ENCODE measurements around the gene ZNF853.

ZNF853 gene

DNA sequence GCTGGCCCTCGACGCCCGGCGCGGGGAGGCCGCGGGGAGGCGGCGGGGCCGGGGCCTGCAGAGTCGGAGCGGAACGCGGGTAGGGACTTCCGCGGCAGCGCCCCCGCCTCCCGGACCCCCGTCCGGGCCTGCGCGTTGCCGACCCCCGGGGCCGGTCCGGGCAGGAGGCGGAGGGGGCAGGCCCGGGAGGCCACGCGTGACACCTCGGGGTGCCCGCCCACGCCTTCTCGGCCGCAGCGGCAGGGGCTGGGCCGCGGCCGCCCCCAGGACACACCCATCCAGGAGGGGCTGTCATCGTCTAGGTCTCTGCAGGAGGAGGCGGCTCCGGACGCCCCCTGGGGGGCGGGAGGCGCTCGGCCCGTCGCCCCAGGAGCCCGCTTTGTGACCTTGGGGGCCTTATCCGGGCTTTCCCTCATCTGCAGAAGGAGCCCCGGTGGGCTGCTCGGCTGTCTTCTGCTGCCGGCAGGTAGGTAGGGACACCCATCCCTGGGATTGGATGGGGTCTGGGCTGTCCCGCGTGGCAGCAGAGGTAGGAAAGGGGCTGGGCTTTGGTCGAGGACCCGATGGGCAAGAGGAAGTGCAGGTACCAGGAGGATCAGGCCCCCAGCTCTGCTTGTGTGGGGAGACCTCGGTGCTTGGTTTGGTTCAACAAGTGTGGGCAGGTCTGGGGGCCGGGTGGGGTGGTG is 22.3 kb downstream of the ZNF853 start:
- H3K4me3 ChIP-seq (ENCODE audit: low read depth, low read length), result peak overlapping the region; percentile 70
- TF ChIP-seq MAX (IDR thresholded peaks at IDR 0.05; ENCODE audit: low read depth, low read length), result peak; percentile 53; the same call in 1 of the 2 replicates
- TF ChIP-seq MYC (IDR thresholded peaks at IDR 0.05; ENCODE audit: low read depth, low read length), result no peak
- peak; percentile 54 for TF ChIP-seq CTCF (IDR thresholded peaks at IDR 0.05; ENCODE audit: low read depth, low read length)
- DNase-seq (ENCODE audit: low read depth), result peak; percentile 87

- H3K4me3 ChIP-seq (ENCODE audit: low read depth, low read length), result peak overlapping the region; percentile 17
- no peak for TF ChIP-seq MAX (IDR thresholded peaks at IDR 0.05; ENCODE audit: low read depth, low read length)
- TF ChIP-seq MYC (IDR thresholded peaks at IDR 0.05; ENCODE audit: low read depth, low read length), result no peak
- TF ChIP-seq POLR2A (IDR thresholded peaks at IDR 0.05; ENCODE audit: extremely low read depth, insufficient read length), result no peak
- TF ChIP-seq CTCF (IDR thresholded peaks at IDR 0.05; ENCODE audit: low read depth, low read length), result no peak
- DNase-seq (ENCODE audit: low read depth), result no peak
Measured at GRCh38 chr7:6639032-6639431, 23.6 kb downstream of the ZNF853 start.

GRCh38 chr7:6639627-6640026 is 24.2 kb downstream of the ZNF853 start:
- no peak for TF ChIP-seq MAX (IDR thresholded peaks at IDR 0.05; ENCODE audit: low read depth, low read length)
- TF ChIP-seq MYC (IDR thresholded peaks at IDR 0.05; ENCODE audit: low read depth, low read length), result no peak
- no peak for TF ChIP-seq CTCF (IDR thresholded peaks at IDR 0.05; ENCODE audit: low read depth, low read length)
- TF ChIP-seq POLR2A (IDR thresholded peaks at IDR 0.05; ENCODE audit: extremely low read depth, insufficient read length), result no peak
- DNase-seq (ENCODE audit: low read depth), result peak; percentile 39
- H3K4me3 ChIP-seq (ENCODE audit: low read depth, low read length), result no peak overlapping the region

- peak; percentile 95 for TF ChIP-seq MAX (IDR thresholded peaks at IDR 0.05; ENCODE audit: low read depth, low read length)
- peak; percentile 94 for TF ChIP-seq MYC (IDR thresholded peaks at IDR 0.05; ENCODE audit: low read depth, low read length)
- TF ChIP-seq CTCF (IDR thresholded peaks at IDR 0.05; ENCODE audit: low read depth, low read length), result no peak
- no peak for TF ChIP-seq POLR2A (IDR thresholded peaks at IDR 0.05; ENCODE audit: extremely low read depth, insufficient read length)
- DNase-seq (ENCODE audit: low read depth), result peak; percentile 93
- H3K4me3 ChIP-seq (ENCODE audit: low read depth, low read length), result peak overlapping the region; percentile 1
Measured at GRCh38 chr7:6640246-6640721, 24.9 kb downstream of the ZNF853 start.

DNA sequence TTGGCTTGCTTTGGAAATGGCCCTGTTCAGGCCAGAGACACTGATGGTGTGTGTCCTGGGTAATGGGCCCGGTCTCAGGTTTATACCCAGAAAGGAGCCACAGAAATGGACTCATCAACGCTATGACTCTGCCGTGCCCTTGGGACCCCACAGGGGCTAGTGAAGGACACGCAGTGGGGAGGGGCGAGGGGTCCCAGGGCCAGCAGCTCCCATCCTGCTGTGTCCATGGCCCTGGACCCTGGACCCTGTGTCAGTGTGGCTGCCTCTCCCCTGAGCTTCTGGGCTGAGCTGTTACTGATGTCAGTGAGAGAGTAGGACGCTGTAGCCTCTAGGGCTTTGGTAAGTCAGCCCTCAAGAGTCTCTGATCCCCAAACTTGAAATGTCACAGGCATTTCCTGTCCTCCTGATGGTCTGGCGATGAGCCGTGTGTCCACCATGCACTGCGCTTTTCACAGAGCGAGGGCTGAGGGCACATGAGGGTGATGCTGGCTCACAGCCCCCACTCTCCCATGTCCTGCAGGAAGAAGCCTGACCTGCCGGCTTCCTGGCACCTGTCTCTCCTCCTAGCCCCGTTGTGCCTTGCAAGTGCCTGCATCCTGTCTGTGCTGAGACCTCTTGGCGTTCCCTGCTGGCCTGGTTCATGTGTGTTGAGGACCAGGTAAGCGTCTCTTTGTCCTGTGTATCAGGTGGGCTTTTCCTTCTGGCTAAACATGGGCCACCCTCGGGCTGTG is 26.1 kb downstream of the ZNF853 start:
- TF ChIP-seq MYC (IDR thresholded peaks at IDR 0.05; ENCODE audit: low read depth, low read length) (no peak), CTCF (IDR thresholded peaks at IDR 0.05; ENCODE audit: low read depth, low read length) (no peak), POLR2A (IDR thresholded peaks at IDR 0.05; ENCODE audit: extremely low read depth, insufficient read length) (no peak), MAX (IDR thresholded peaks at IDR 0.05; ENCODE audit: low read depth, low read length) (no peak)
- H3K4me3 ChIP-seq (ENCODE audit: low read depth, low read length), result no peak overlapping the region
- no peak for DNase-seq (ENCODE audit: low read depth)
